PFSK-1 (cell line): ENCODE results near the gene TUBGCP3.

ENCODE experiments used
- POLR2AphosphoS5 ChIP-seq: IDR thresholded peaks from 2 replicates; pipeline ENCODE4 v1.6.1; 2012; ENCODE audit warnings: low read depth, mild to moderate bottlenecking, control low read depth, low read length, moderate library complexity
- TF ChIP-seq, protein P1 (sequence below), 2 experiments: IDR thresholded peaks; 2 replicates each; pipeline versions ENCODE4 v1.6.1 to v1.8.0; 2011 to 2012; ENCODE audit warnings: low read depth in 2 of 2, low read length in 2 of 2, control low read depth in 1 of 2, inconsistent platforms in 1 of 2, mild to moderate bottlenecking in 1 of 2, moderate library complexity in 1 of 2; ENCODE audit not compliant: insufficient read depth in 1 of 2

DNA sequence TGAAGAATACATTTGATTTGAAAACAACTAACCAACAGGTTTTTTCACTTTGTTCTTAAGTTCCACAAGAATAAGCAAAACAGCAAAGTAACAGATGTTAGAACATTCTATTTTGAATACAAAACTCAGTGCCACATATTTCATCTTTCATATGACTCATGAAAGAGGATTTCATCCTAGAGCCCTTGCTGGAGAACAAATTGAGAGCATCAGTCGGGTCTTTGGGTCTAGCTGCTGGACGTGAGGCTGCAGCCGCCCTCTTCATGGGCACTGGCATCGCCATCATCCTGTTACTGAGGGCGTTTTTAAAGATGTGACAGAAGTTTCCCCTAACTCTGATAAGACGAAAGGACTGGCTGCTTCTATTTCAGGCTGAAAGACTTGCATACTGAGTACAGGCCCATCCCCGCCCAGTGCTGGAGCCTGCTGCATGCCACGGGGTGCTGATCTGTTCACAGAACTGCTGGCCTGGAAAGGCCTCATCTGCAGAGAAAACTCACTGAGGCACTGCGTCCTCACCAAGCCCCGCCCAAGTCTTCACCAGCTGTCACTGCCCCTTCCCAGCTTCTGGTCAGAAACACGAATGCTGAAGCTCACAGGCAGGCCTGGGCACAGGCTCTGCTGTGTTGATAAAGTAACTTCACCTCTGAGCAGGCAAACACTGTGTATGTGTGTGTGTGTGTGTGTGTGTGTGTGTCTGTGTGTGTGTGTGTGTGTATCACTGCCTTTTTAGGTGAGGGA lies 101.4 kb downstream of the TUBGCP3 start:
- TF ChIP-seq, protein P1, sequence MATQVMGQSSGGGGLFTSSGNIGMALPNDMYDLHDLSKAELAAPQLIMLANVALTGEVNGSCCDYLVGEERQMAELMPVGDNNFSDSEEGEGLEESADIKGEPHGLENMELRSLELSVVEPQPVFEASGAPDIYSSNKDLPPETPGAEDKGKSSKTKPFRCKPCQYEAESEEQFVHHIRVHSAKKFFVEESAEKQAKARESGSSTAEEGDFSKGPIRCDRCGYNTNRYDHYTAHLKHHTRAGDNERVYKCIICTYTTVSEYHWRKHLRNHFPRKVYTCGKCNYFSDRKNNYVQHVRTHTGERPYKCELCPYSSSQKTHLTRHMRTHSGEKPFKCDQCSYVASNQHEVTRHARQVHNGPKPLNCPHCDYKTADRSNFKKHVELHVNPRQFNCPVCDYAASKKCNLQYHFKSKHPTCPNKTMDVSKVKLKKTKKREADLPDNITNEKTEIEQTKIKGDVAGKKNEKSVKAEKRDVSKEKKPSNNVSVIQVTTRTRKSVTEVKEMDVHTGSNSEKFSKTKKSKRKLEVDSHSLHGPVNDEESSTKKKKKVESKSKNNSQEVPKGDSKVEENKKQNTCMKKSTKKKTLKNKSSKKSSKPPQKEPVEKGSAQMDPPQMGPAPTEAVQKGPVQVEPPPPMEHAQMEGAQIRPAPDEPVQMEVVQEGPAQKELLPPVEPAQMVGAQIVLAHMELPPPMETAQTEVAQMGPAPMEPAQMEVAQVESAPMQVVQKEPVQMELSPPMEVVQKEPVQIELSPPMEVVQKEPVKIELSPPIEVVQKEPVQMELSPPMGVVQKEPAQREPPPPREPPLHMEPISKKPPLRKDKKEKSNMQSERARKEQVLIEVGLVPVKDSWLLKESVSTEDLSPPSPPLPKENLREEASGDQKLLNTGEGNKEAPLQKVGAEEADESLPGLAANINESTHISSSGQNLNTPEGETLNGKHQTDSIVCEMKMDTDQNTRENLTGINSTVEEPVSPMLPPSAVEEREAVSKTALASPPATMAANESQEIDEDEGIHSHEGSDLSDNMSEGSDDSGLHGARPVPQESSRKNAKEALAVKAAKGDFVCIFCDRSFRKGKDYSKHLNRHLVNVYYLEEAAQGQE (IDR thresholded peaks at IDR 0.05; ENCODE audit: insufficient read depth in 1 of 2, low read depth in 2 of 2, low read length in 2 of 2), result no peak
- TF ChIP-seq POLR2AphosphoS5, result no peak
